GM21528 (cell line): ENCODE data around the gene SLC24A3.

Experiments
- ATAC-seq: cut with Tn5 transposase; IDR thresholded peaks from one replicate; pipeline ENCODE4 v1.9.1; 2021; ENCODE audit warnings: mild to moderate bottlenecking, moderate library complexity; ENCODE audit not compliant: unreplicated experiment, low FRiP score

The SLC24A3 gene

GRCh38 chr20:19491241-19491640 is 278.8 kb downstream of the SLC24A3 start:
- ATAC-seq: no peak

GRCh38 chr20:19492116-19492515 is 279.7 kb downstream of the SLC24A3 start:
- no peak for ATAC-seq

DNA sequence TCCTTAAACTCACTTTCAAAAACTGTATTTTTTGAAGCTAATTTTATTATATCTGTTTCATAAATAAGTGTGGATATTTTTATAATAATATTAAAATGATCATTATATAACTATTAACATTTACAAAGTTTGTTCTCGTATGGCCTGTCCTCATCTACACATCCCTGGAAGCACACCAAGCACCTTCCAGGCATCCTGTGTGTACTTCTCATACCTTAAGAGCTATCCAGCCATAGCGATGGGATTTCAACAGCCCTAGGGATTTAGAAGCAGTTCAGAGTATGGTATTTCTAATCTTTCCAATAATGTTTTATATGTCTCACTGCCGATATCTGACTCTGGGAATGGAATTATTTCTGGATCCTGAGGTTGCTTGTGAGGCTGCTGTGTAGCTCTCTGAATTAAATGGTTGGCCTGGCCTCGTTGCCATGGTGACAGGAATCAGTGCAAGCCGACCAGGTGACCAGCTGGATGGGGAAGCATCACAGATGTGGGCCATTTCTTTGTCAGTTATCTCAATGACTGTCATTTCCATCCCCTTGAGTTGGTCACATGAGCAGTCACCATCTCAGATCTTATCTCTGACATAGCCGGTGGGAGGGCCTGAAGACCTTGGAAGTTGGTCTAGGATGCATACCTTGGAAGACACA is 280.4 kb downstream of the SLC24A3 start:
- no peak for ATAC-seq

- no peak for ATAC-seq
Measured at GRCh38 chr20:19493794-19494495, 281.5 kb downstream of the SLC24A3 start.

- no peak for ATAC-seq
Measured at GRCh38 chr20:19495905-19496703, 283.7 kb downstream of the SLC24A3 start.

- no peak for ATAC-seq
Measured at GRCh38 chr20:19497064-19497463, 284.6 kb downstream of the SLC24A3 start.

- no peak for ATAC-seq
Measured at GRCh38 chr20:19498756-19499155, 286.3 kb downstream of the SLC24A3 start.

- ATAC-seq: no peak
Measured at GRCh38 chr20:19501476-19502115, 289.2 kb downstream of the SLC24A3 start.

GRCh38 chr20:19502169-19502568 is 289.7 kb downstream of the SLC24A3 start:
- ATAC-seq: no peak

DNA sequence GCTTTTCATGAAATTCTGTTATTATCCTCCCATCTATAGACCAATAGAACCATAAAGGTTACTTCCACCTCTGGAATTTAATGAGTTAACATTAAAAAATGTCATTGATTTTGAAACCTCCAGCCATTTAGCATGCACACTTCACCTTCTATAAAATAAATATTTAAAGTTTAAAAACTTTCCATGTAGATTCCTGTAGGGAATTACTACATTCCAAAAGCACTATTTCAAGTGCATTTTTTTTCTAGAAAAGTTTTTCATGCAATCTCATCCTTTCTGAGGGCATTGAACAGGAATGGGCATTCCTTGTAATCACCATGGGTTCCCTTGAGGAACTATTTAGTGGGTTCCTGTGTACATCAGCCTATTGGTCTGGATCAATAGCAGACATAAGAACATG is 291.8 kb downstream of the SLC24A3 start:
- ATAC-seq: no peak

- no peak for ATAC-seq
Measured at GRCh38 chr20:19506021-19506420, 293.6 kb downstream of the SLC24A3 start.

DNA sequence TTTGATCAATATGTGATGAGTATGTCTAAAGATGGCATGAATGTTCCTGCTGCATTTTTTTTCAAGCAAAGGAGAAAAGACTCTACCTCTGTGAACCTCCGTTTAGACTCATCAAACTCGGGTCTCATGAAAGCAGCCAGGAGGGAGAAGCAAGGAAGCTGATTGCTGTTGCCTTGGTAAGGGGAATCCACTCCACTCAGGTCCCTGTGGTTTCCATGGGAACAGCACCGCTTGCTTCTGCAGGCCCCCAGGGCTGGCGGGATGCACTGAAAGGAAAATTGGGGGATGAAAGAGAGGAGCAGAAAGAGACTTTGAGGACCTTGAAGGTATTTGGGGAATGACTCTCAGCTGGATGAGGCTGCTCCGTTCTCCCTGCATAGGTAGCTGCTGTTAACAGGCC is 296.0 kb downstream of the SLC24A3 start:
- ATAC-seq: no peak

GRCh38 chr20:19510611-19511010 is 298.2 kb downstream of the SLC24A3 start:
- no peak for ATAC-seq

DNA sequence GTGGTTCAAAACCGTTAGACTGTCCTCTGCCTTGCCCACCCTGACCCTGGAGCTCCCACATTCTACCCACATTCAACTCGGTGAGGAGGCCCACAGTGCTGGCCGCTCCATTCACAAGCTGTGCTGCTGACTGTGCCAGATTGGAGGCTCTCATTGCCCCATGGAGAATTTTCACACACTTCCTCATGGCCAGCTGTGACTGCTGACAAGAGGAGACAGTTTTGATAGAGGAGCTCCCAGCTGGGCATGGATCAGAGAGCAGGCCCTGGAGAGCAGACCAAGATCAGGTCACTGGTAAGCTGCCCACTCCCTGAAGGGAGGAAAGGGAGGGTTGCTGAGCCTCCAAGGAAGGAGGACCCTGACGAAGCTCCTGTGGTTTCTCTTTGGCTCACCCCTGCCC is 299.5 kb downstream of the SLC24A3 start:
- no peak for ATAC-seq

DNA sequence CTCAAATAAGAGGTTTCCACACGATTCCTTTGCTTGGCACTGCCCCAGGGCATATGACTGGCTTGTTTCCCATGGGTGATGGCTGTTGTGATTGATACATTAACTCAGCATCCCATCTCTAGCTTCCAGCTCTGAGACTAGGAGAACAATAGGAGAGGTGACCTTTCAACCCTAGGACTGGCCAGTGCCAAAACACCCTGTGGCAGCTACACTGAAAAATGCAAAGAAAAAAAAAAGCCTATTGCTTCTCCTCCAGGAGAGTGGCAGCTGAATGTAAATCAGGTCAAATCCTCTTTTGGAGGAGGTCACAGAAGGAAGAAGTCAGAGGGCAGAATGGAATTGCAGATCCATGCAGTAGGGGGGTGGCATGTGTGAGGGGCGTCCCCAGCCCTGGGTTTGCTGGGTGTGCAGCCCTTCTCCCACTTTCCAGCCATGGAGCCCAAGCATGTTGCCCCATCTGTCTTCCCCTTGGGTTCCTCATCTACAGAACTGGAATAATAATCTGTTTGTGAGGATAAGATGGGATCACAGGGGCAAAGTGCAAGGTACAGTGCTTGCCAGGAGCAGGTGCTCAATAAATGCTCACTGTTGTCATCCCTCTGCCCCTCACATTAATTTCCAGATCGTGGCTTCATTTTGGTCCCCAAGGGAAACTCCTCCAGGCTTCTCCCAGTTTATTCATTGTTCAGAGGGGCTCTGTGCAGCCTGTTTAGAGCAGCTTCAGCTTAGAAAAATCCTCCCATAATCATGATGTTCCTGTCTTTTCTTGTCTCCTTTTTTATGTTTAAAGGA is 300.6 kb downstream of the SLC24A3 start:
- ATAC-seq: no peak

DNA sequence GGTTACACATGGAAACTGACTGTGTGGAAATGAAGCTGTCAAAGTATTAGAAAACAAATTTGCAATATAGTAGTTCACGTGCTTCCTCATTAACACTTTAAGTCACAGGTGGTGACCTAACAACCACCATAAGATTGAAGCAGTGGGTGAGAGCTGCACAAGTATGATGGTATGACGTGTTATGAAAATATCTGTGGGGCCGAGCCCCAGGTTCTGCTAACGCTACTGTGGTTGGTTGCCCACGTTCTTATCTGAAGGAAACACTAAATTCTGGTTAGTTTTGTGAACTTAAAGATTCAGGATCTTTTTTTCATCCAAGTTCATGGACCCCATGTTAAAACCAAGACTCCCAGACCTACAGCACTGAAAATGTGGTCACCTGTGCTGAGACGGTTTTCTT is 302.6 kb downstream of the SLC24A3 start:
- ATAC-seq: no peak

- ATAC-seq: no peak
Measured at GRCh38 chr20:19519466-19519865, 307.0 kb downstream of the SLC24A3 start.

GRCh38 chr20:19520261-19520660 is 307.8 kb downstream of the SLC24A3 start:
- ATAC-seq: no peak

DNA sequence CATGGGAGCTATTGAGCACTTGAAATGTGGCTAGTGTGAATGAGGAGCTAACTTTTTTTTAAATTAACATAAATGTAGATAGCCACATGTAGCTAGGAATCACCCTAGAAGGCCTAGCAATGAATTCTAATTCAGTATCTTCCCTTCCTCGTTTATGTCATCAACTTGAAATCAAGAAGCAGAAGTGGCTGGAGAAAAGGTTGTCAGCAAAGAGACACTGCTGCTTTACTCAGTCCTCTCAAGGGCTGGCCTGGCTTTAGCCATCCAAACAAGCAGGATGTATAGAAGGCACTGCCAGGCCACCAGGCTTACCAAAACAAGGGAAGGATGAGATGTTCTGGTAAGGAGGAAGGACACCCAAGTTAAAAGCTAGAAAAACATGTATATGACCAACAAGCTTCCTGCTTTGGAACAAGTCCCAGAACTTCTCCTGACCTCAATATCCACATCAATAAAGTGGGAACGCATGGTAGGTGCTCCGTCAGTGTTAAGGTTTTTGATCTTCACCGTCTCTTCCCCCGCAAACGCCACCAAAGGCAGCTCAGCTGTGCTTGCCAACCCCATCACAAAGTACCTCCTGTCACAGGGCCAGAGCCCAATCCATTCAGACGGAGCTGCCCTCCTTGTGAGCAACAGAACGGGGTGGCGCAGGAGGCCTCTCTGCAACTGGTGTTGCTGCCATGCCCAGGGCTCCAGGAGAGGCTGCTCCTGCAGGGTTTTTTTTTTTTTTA is 309.8 kb downstream of the SLC24A3 start:
- ATAC-seq: no peak
